K562 (cell line): Measurements from ENCODE around the gene MAST3. TPM values are rescaled to one million over a fixed set of nuclear protein-coding genes. Genes with fewer than 3 reads are reported as not detected.

Source experiments
- FOXJ2 ChIP-seq: fragments of 200-800 bp; sonication (Bioruptor generic); IDR thresholded peaks from 2 replicates; pipeline ENCODE4 v1.6.1; 2016; ENCODE audit warnings: missing genetic modification characterization, missing compliant biosample characterization
- HDGF ChIP-seq: fragments of 450-650 bp; IDR thresholded peaks from 2 replicates; pipeline ENCODE4 v1.6.1; 2016
- KLF6 ChIP-seq: fragments of 250-450 bp; sonication (Bioruptor Pico); IDR thresholded peaks from 2 replicates; pipeline ENCODE4 v1.4.0; 2020; ENCODE audit warnings: mild to moderate bottlenecking, moderate library complexity, borderline replicate concordance
- L3MBTL2 ChIP-seq: fragments of 450-650 bp; IDR thresholded peaks from 2 replicates; pipeline ENCODE4 v1.6.1; 2016; ENCODE audit warnings: mild to moderate bottlenecking, moderate library complexity
- LCOR ChIP-seq: sonication (generic); formaldehyde crosslinking; IDR thresholded peaks from 2 replicates; pipeline ENCODE4 v1.8.0; 2022; ENCODE audit warnings: mild to moderate bottlenecking, missing genetic modification reagents
- MBD2 ChIP-seq: sonication (generic); IDR thresholded peaks from 2 replicates; pipeline ENCODE4 v1.6.1; 2016; ENCODE audit warnings: low read depth, borderline replicate concordance
- MXI1 ChIP-seq: IDR thresholded peaks from 2 replicates; pipeline ENCODE4 v1.6.1; 2011; ENCODE audit warnings: low read depth, mild to moderate bottlenecking, improper control_type of control experiment, low read length
- NR4A1 ChIP-seq, 2 experiments: fragments of 250-450 bp in 1 of 2; fragments of 450-650 bp in 1 of 2; sonication (Bioruptor Pico) in 1 of 2; IDR thresholded peaks; 2 replicates each; pipeline versions ENCODE4 v1.4.0 to v1.6.1; 2016 to 2020; ENCODE audit warnings: mild to moderate bottlenecking in 2 of 2, missing compliant biosample characterization in 1 of 2, missing genetic modification characterization in 1 of 2, moderate library complexity in 1 of 2
- POLR2G ChIP-seq: fragments of 200-400 bp; formaldehyde crosslinking; IDR thresholded peaks from 2 replicates; pipeline ENCODE4 v1.6.1; 2017; ENCODE audit warnings: low read depth, mild to moderate bottlenecking, antibody characterized with exemption, low read length, moderate library complexity
- RBM25 ChIP-seq: fragments of 200-400 bp; formaldehyde crosslinking; IDR thresholded peaks from 2 replicates; pipeline ENCODE4 v1.6.1; 2018; ENCODE audit warnings: low read length, low read depth, moderate library complexity; ENCODE audit not compliant: severe bottlenecking
- RHOXF2B ChIP-seq: fragments of 250-450 bp; sonication (Bioruptor Pico); conservative IDR thresholded peaks from 2 replicates; pipeline ENCODE4 v1.5.1; 2021
- SAP30 ChIP-seq: fragments of 200-600 bp; sonication (generic); IDR thresholded peaks from 2 replicates; pipeline ENCODE4 v1.6.1; 2012; ENCODE audit warnings: borderline replicate concordance, low read depth, mild to moderate bottlenecking, moderate library complexity, low read length, control low read depth, inconsistent platforms; ENCODE audit not compliant: insufficient read depth, poor library complexity, severe bottlenecking
- SREBF2 ChIP-seq: sonication (generic); formaldehyde crosslinking; IDR thresholded peaks from 2 replicates; pipeline ENCODE4 v1.4.0; 2020; ENCODE audit warnings: mild to moderate bottlenecking, missing genetic modification reagents
- TRIM28 ChIP-seq: fragments of 450-650 bp; IDR thresholded peaks from 2 replicates; pipeline ENCODE4 v1.6.1; 2017
- ZNF232 ChIP-seq: sonication (generic); formaldehyde crosslinking; IDR thresholded peaks from 2 replicates; pipeline ENCODE4 v1.8.0; 2022; ENCODE audit warnings: mild to moderate bottlenecking, missing genetic modification reagents
- ZNF445 ChIP-seq: fragments of 250-450 bp; sonication (Bioruptor Pico); IDR thresholded peaks from 2 replicates; pipeline ENCODE4 v1.4.0; 2020; ENCODE audit warnings: low read depth, mild to moderate bottlenecking, moderate library complexity
- ZNF507 ChIP-seq: conservative IDR thresholded peaks from 2 replicates; pipeline ENCODE4 v1.6.1; 2017; ENCODE audit warnings: missing genetic modification characterization, missing compliant biosample characterization
- ZSCAN32 ChIP-seq: fragments of 450-650 bp; formaldehyde crosslinking; IDR thresholded peaks from 2 replicates; pipeline ENCODE4 v1.4.0; 2020; ENCODE audit warnings: mild to moderate bottlenecking, moderate library complexity
- polyA plus RNA-seq, 8 experiments: library from polyadenylated mRNA; depleted of rRNA in 4 of 8; stranded (reverse) in 5 of 8; unstranded in 3 of 8; fragments of >200 nt; fragmentation: Nextera tagmentation in 2 of 8; fragmentation: Illumina TruSeq in 1 of 8; extraction: Ambion mirVana in 2 of 8; extraction: Trizol in 1 of 8; gene quantifications; 2 replicates each; pipeline versions ENCODE4 v1.2.1 to v1.2.3, GENCODE V29; 2011 to 2014; ENCODE audit warnings: inconsistent platforms in 1 of 8, missing spikeins in 1 of 8
- total RNA-seq, 7 experiments: library from RNA; depleted of rRNA in 6 of 7; stranded (reverse); fragments of >200 nt in 6 of 7; fragmentation: Illumina TruSeq in 2 of 7; extraction: Trizol in 2 of 7; gene quantifications; 2 replicates each; pipeline versions ENCODE4 v1.2.1 to v1.2.3, GENCODE V29; 2011 to 2021; ENCODE audit warnings: low replicate concordance in 1 of 7
- TF ChIP-seq, protein P1 (sequence below): sonication (generic); formaldehyde crosslinking; IDR thresholded peaks from 2 replicates; pipeline ENCODE4 v1.8.0; 2022; ENCODE audit warnings: missing genetic modification reagents, mild to moderate bottlenecking, borderline replicate concordance
- TF ChIP-seq, protein P2 (sequence below): sonication (generic); formaldehyde crosslinking; IDR thresholded peaks from 2 replicates; pipeline ENCODE4 v1.8.1; 2022; ENCODE audit warnings: missing genetic modification reagents
- TF ChIP-seq, protein P3 (sequence below): conservative IDR thresholded peaks from 2 replicates; pipeline ENCODE4 v1.6.1; 2011; ENCODE audit warnings: low read depth, mild to moderate bottlenecking, low read length; ENCODE audit not compliant: control insufficient read depth
- TF ChIP-seq, protein P4 (sequence below), 2 experiments: IDR thresholded peaks; 2 replicates each; pipeline ENCODE4 v1.6.1; 2011; ENCODE audit warnings: borderline replicate concordance in 1 of 2, control low read depth in 1 of 2, low read depth in 1 of 2, low read length in 1 of 2, mild to moderate bottlenecking in 1 of 2, mixed read lengths in 1 of 2, moderate library complexity in 1 of 2; ENCODE audit not compliant: insufficient read depth in 1 of 2, insufficient read length in 1 of 2, poor library complexity in 1 of 2, severe bottlenecking in 1 of 2; ENCODE audit errors: extremely low read depth in 1 of 2

Gene MAST3
- total and polyA plus RNA-seq, 9 of the 15 experiments (the other 6 are each of a cell fraction or from before 2014, with no cell fraction given): 0.94 to 9.9 (median 2.4) TPM

DNA sequence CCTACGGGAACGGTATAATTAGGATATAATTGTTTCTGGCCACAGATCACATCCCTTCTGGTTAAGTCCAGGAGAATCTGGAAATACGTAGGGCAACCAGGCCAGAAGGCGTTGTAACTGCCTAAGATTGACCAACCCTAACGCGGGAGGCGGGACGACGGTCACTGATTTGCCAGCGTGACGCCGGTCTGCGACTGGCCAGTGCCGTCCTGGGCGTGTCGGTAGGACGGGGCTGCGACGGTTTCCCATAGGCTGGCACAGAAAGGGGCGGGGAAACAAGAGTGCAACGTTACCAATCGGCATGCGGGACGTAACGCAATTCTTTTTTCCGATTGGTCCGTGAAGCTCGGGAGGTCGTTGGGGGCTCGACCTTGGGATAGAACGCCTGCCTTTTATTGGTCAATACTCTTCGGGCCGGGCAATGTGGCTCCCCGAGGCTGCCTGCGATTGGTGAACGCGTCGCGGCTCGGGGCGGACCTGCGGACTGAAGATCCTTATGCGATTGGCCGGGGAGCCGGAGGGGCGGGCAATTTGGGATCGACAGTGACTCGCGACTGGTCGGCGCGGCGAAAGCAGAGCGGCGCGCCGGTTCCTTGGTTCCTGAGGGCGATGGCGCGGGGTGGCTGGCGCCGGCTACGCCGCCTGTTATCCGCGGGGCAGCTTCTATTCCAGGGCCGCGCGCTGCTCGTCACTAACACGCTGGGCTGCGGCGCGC lies 95.3 kb downstream of the MAST3 start, which contains the start of gene MPV17L2 (continued):
- TF ChIP-seq, protein P1, sequence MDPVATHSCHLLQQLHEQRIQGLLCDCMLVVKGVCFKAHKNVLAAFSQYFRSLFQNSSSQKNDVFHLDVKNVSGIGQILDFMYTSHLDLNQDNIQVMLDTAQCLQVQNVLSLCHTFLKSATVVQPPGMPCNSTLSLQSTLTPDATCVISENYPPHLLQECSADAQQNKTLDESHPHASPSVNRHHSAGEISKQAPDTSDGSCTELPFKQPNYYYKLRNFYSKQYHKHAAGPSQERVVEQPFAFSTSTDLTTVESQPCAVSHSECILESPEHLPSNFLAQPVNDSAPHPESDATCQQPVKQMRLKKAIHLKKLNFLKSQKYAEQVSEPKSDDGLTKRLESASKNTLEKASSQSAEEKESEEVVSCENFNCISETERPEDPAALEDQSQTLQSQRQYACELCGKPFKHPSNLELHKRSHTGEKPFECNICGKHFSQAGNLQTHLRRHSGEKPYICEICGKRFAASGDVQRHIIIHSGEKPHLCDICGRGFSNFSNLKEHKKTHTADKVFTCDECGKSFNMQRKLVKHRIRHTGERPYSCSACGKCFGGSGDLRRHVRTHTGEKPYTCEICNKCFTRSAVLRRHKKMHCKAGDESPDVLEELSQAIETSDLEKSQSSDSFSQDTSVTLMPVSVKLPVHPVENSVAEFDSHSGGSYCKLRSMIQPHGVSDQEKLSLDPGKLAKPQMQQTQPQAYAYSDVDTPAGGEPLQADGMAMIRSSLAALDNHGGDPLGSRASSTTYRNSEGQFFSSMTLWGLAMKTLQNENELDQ (CRISPR knock-in tag): no peak
- TF ChIP-seq SAP30 (peak; percentile 85), ZNF445 (0 out of 2 replicates have a peak, but pooled peaks have one; percentile 37), RBM25 (peak; percentile 99), HDGF (no peak), L3MBTL2 (peak; percentile 59; the same call in 1 of the 2 replicates), ZSCAN32 (no peak), MXI1 (no peak), MBD2 (peak; percentile 100), ZNF232 (CRISPR knock-in tag) (no peak), FOXJ2 (tag) (peak; percentile 90), ZNF507 (no peak), TRIM28 (no peak), KLF6 (CRISPR knock-in tag) (0 out of 2 replicates have a peak, but pooled peaks have one; percentile 43), POLR2G (peak; percentile 95), LCOR (CRISPR knock-in tag) (no peak), SREBF2 (CRISPR knock-in tag) (no peak), NR4A1 (CRISPR knock-in tag; IDR thresholded peaks at IDR 0.05) (no peak), NR4A1 (tag; IDR thresholded peaks at IDR 0.05) (peak; percentile 72; the same call in 1 of the 2 replicates), RHOXF2B (CRISPR knock-in tag) (0 out of 2 replicates have a peak, but pooled peaks have one; percentile 26)
- TF ChIP-seq, protein P2, sequence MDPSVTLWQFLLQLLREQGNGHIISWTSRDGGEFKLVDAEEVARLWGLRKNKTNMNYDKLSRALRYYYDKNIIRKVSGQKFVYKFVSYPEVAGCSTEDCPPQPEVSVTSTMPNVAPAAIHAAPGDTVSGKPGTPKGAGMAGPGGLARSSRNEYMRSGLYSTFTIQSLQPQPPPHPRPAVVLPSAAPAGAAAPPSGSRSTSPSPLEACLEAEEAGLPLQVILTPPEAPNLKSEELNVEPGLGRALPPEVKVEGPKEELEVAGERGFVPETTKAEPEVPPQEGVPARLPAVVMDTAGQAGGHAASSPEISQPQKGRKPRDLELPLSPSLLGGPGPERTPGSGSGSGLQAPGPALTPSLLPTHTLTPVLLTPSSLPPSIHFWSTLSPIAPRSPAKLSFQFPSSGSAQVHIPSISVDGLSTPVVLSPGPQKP (CRISPR knock-in tag): no peak
- TF ChIP-seq, protein P3, sequence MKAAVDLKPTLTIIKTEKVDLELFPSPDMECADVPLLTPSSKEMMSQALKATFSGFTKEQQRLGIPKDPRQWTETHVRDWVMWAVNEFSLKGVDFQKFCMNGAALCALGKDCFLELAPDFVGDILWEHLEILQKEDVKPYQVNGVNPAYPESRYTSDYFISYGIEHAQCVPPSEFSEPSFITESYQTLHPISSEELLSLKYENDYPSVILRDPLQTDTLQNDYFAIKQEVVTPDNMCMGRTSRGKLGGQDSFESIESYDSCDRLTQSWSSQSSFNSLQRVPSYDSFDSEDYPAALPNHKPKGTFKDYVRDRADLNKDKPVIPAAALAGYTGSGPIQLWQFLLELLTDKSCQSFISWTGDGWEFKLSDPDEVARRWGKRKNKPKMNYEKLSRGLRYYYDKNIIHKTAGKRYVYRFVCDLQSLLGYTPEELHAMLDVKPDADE: peak; percentile 67
- TF ChIP-seq, protein P4, sequence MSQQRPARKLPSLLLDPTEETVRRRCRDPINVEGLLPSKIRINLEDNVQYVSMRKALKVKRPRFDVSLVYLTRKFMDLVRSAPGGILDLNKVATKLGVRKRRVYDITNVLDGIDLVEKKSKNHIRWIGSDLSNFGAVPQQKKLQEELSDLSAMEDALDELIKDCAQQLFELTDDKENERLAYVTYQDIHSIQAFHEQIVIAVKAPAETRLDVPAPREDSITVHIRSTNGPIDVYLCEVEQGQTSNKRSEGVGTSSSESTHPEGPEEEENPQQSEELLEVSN (IDR thresholded peaks at IDR 0.05; ENCODE audit: borderline replicate concordance in 1 of 2, extremely low read depth in 1 of 2, insufficient read depth in 1 of 2, insufficient read length in 1 of 2, low read depth in 1 of 2, low read length in 1 of 2, poor library complexity in 1 of 2, severe bottlenecking in 1 of 2): peak in 1 of 2 experiments; percentile 37
